OCI-LY7 (cell line): ENCODE results near the gene RAB27B. TPM values are rescaled to one million over a fixed set of nuclear protein-coding genes. Genes with fewer than 3 reads are reported as not detected.
"Not testable (repeated sequence)": the region's sequence is repeated elsewhere in the genome, so short reads cannot be mapped to it uniquely, and the experiment has no call there.

Source experiments
- BruUV-seq: library from RNA; stranded (reverse); fragments of 400-500 nt; replicated peaks from 2 replicates; lab custom pipeline; 2021; lab: Mats Ljungman, UMichigan
- CTCF ChIA-PET: fragments of 300-600 bp; sonication (Branson Sonifier 250); formaldehyde crosslinking; loops from one replicate; lab custom pipeline; 2022; ENCODE audit warnings: antibody characterized with exemption; ENCODE audit not compliant: unreplicated experiment; lab: Charles Lee
- POLR2A ChIA-PET: fragments of 300-600 bp; sonication (Branson Sonifier 250); formaldehyde crosslinking; loops from one replicate; lab custom pipeline; 2022; ENCODE audit warnings: antibody characterized with exemption; lab: Charles Lee
- DNase-seq: peaks from one replicate; pipeline ENCODE4 v3.0.0-alpha.2; 2015; ENCODE audit warnings: low spot score
- H2AFZ ChIP-seq: fragments of 200-600 bp; sonication (generic), shearing (Covaris generic); 2 replicates; pipeline ENCODE4 v1.6.1; 2014; ENCODE audit warnings: mild to moderate bottlenecking, antibody characterized with exemption, low read length, moderate library complexity
- H3K27ac ChIP-seq: fragments of 200-600 bp; sonication (generic); 2 replicates; pipeline ENCODE4 v1.5.1; 2014; ENCODE audit warnings: mixed run types, low read depth, mild to moderate bottlenecking, moderate library complexity, low read length, inconsistent platforms; ENCODE audit not compliant: poor library complexity, severe bottlenecking
- H3K36me3 ChIP-seq: fragments of 200-600 bp; sonication (generic); 2 replicates; pipeline ENCODE4 v1.6.1; 2014; ENCODE audit warnings: mild to moderate bottlenecking, antibody characterized with exemption, low read length, moderate library complexity, mixed read lengths; ENCODE audit not compliant: insufficient read depth
- H3K4me1 ChIP-seq: fragments of 200-600 bp; sonication (generic); 2 replicates; pipeline ENCODE4 v1.5.1; 2014; ENCODE audit warnings: mild to moderate bottlenecking, low read length; ENCODE audit not compliant: insufficient read depth, poor library complexity, severe bottlenecking
- H3K4me2 ChIP-seq: fragments of 200-600 bp; sonication (generic); 2 replicates; pipeline ENCODE4 v1.6.1; 2014; ENCODE audit warnings: mild to moderate bottlenecking, low read length
- H3K4me3 ChIP-seq: fragments of 200-600 bp; sonication (generic); 2 replicates; pipeline ENCODE4 v1.5.1; 2014; ENCODE audit warnings: mild to moderate bottlenecking, low read depth, low read length; ENCODE audit not compliant: poor library complexity, severe bottlenecking
- H3K79me2 ChIP-seq: fragments of 200-600 bp; sonication (generic); 2 replicates; pipeline ENCODE4 v1.6.1; 2016; ENCODE audit warnings: low read depth, mild to moderate bottlenecking, low read length, moderate library complexity, mixed read lengths; ENCODE audit not compliant: insufficient read depth
- H3K9me2 ChIP-seq: fragments of 200-600 bp; sonication (generic); 2 replicates; pipeline ENCODE4 v1.6.1; 2016; ENCODE audit warnings: mild to moderate bottlenecking, low read length, mixed read lengths; ENCODE audit not compliant: insufficient read depth
- H3K9me3 ChIP-seq: fragments of 200-600 bp; sonication (generic); 2 replicates; pipeline ENCODE4 v1.6.1; 2014; ENCODE audit warnings: mild to moderate bottlenecking, mixed run types, low read length, mixed read lengths
- H4K20me1 ChIP-seq: fragments of 200-600 bp; sonication (generic); 2 replicates; pipeline ENCODE4 v1.6.1; 2014; ENCODE audit warnings: mild to moderate bottlenecking, antibody characterized with exemption, low read length, moderate library complexity, mixed read lengths; ENCODE audit not compliant: insufficient read depth
- CTCF ChIP-seq: fragments of 200-600 bp; sonication (generic); conservative IDR thresholded peaks from 2 replicates; pipeline ENCODE4 v1.5.1; 2014; ENCODE audit warnings: mild to moderate bottlenecking, antibody characterized with exemption, low read length, moderate library complexity, mixed read lengths
- EZH2phosphoT487 ChIP-seq: fragments of 200-600 bp; sonication (generic); IDR thresholded peaks from 2 replicates; pipeline ENCODE4 v1.6.1; 2018; ENCODE audit warnings: low read depth, borderline replicate concordance, mild to moderate bottlenecking, mixed run types, antibody characterized with exemption, low read length, moderate library complexity, mixed read lengths
- intact Hi-C: fragments of 100-400 bp; cut with micrococcal nuclease; formaldehyde crosslinking; loops from one replicate; pipeline ENCODE4 v1.10.0; 2022; ENCODE audit not compliant: unreplicated experiment
- total RNA-seq, 2 experiments: library from RNA; depleted of rRNA in 1 of 2; stranded (reverse); fragments of >200 nt in 1 of 2; shearing (Covaris generic) in 1 of 2; gene quantifications; 2 replicates each; pipeline ENCODE4 v1.2.3, GENCODE V29; 2014 to 2022

Gene RAB27B
- total RNA-seq, 2 experiments from 2014 or later, result not detected

- Histone ChIP-seq H3K27ac (no peak overlapping the region), H3K4me1 (no peaks in the 10 kb centered on the region), H2AFZ (no peak overlapping the region), H3K36me3 (no peaks in the 10 kb centered on the region), H3K9me2 (no peaks in the 10 kb centered on the region), H3K4me2 (no peak overlapping the region), H3K4me3 (no peak overlapping the region), H4K20me1 (no peaks in the 10 kb centered on the region), H3K79me2 (no peaks in the 10 kb centered on the region), H3K9me3 (no peaks in the 10 kb centered on the region)
- TF ChIP-seq CTCF (no peak), EZH2phosphoT487 (no peak)
- no TSS peak for BruUV-seq
- intact Hi-C loops, result no loop called here
- ChIA-PET CTCF (no interaction called here), POLR2A (no interaction called here)
- DNase-seq, result no peak
These were observed 13.2 kb upstream of the RAB27B start for GRCh38 chr18:54815086-54815485.

GRCh38 chr18:54820785-54821275 lies 7.4 kb upstream of the RAB27B start:
- H3K36me3 ChIP-seq, H3K4me3 ChIP-seq, CTCF ChIA-PET, H2AFZ ChIP-seq, H3K4me1 ChIP-seq, BruUV-seq, H3K27ac ChIP-seq, H4K20me1 ChIP-seq, H3K9me2 ChIP-seq, H3K79me2 ChIP-seq, H3K4me2 ChIP-seq, DNase-seq, intact Hi-C loops, H3K9me3 ChIP-seq: not testable (repeated sequence)
- POLR2A ChIA-PET, result interaction anchor here (0.7 kb wide), 1 partner anchor 469 kb away, joined by 5 read pairs; no protein-coding TSS in a partner anchor

DNA sequence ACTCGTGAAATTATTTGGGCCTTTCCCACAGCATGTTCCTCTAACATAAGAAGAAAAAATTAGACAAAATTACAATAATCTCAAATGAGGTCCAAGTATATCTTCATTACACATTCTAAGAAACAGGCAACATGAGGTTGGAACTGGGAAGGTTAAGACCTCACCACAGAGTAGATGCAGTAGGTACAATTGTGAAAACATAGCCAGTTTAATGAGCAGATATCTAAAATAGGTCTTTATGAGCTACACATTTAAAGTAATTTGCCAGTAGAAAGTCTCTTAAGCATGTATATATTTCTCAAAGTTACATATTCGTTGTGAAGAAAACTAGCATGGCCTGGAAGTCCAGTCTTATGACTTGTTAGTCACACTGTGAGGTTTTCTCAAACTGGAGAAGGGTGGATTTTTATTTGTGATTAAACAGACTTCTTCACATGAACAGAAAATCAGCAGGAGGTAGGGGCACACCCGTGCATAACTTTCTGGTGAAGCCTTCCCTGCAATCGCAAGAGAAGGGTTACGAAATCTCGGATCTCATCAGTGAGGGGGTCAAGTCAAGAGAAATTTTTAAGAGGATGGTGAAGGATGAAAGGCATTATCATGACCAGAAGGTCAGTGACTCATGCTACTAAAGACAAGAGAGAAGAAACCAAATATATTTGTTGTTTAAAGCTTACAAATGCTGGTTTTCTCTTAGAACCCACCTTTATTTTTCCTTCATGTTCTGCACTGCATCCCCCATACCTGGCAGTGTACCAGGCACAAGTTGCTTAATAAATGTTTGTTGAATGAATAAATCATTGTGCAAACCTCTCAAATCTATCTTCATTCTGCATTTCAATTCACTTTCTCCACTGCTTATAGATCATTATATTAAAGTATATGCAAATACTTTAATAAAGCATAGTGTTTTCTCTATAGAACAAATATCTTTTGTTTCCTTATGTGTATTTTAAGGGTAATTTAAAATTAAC lies 5.1 kb upstream of the RAB27B start:
- no peak overlapping the region for H3K4me3 ChIP-seq
- no peak overlapping the region for H3K4me2 ChIP-seq
- no peaks in the 10 kb centered on the region for H3K9me3 ChIP-seq
- no peak overlapping the region for H3K27ac ChIP-seq
- H3K79me2 ChIP-seq, result no peaks in the 10 kb centered on the region
- no peaks in the 10 kb centered on the region for H3K9me2 ChIP-seq
- ChIA-PET POLR2A (no interaction called here), CTCF (no interaction called here)
- no TSS peak for BruUV-seq
- TF ChIP-seq EZH2phosphoT487 (no peak), CTCF (no peak)
- no peaks in the 10 kb centered on the region for H3K36me3 ChIP-seq
- no peaks in the 10 kb centered on the region for H3K4me1 ChIP-seq
- H2AFZ ChIP-seq, result no peak overlapping the region
- no peaks in the 10 kb centered on the region for H4K20me1 ChIP-seq
- DNase-seq, result no peak
- intact Hi-C loops, result no loop called here
